ENCODE results near the gene PDIA5. TPM values are rescaled to one million over a fixed set of nuclear protein-coding genes. Genes with fewer than 3 reads are reported as not detected.

The PDIA5 gene
- total RNA-seq, 1 experiment from 2014 or later = 28.6 TPM

GRCh38 chr3:123157598-123158287 lies 90.9 kb downstream of the PDIA5 start:
- Histone ChIP-seq H3K9me3 (ENCODE audit: low read depth, low read length, poor library complexity, severe bottlenecking) (no peaks in the 10 kb centered on the region), H3K4me1 (ENCODE audit: insufficient read depth, low read length, poor library complexity, severe bottlenecking) (peaks cover 19% of the 10 kb centered on the region), H3K27ac (ENCODE audit: low read depth, low read length, poor library complexity, severe bottlenecking) (no peak overlapping the region), H3K36me3 (ENCODE audit: insufficient read depth, low read length, poor library complexity, severe bottlenecking) (peaks cover 12% of the 10 kb centered on the region), H3K4me3 (ENCODE audit: low read depth, low read length, poor library complexity, severe bottlenecking) (no peak overlapping the region), H3K27me3 (replicated peaks; ENCODE audit: insufficient read depth, low read depth, low read length, poor library complexity) (no peaks in the 10 kb centered on the region)
- intact Hi-C loops (cut with micrococcal nuclease; ENCODE audit: unreplicated experiment) = no loop called here
- DNase-seq (ENCODE audit: low spot score) = no peak
- POLR2A ChIA-PET (ENCODE audit: low non-redundant PET) = no interaction called here
- CTCF ChIA-PET = no interaction called here
- BruUV-seq (replicated peaks) = no TSS peak
- TF ChIP-seq EZH2 (IDR thresholded peaks at IDR 0.05; ENCODE audit: borderline replicate concordance, low read depth, low read length, poor library complexity, severe bottlenecking) = no peak

GRCh38 chr3:123158330-123158729 lies 91.5 kb downstream of the PDIA5 start:
- DNase-seq (ENCODE audit: low spot score) = no peak
- no peak overlapping the region for H3K27ac ChIP-seq (ENCODE audit: low read depth, low read length, poor library complexity, severe bottlenecking)
- H3K4me1 ChIP-seq (ENCODE audit: insufficient read depth, low read length, poor library complexity, severe bottlenecking) = peaks cover 14% of the 10 kb centered on the region
- ChIA-PET CTCF (no interaction called here), POLR2A (ENCODE audit: low non-redundant PET) (no interaction called here)
- H3K9me3 ChIP-seq (ENCODE audit: low read depth, low read length, poor library complexity, severe bottlenecking) = no peaks in the 10 kb centered on the region
- BruUV-seq (replicated peaks) = no TSS peak
- intact Hi-C loops (cut with micrococcal nuclease; ENCODE audit: unreplicated experiment) = no loop called here
- H3K4me3 ChIP-seq (ENCODE audit: low read depth, low read length, poor library complexity, severe bottlenecking) = no peak overlapping the region
- peaks cover 12% of the 10 kb centered on the region for H3K36me3 ChIP-seq (ENCODE audit: insufficient read depth, low read length, poor library complexity, severe bottlenecking)
- TF ChIP-seq EZH2 (IDR thresholded peaks at IDR 0.05; ENCODE audit: borderline replicate concordance, low read depth, low read length, poor library complexity, severe bottlenecking) = no peak
- TF ChIP-seq, protein P1, sequence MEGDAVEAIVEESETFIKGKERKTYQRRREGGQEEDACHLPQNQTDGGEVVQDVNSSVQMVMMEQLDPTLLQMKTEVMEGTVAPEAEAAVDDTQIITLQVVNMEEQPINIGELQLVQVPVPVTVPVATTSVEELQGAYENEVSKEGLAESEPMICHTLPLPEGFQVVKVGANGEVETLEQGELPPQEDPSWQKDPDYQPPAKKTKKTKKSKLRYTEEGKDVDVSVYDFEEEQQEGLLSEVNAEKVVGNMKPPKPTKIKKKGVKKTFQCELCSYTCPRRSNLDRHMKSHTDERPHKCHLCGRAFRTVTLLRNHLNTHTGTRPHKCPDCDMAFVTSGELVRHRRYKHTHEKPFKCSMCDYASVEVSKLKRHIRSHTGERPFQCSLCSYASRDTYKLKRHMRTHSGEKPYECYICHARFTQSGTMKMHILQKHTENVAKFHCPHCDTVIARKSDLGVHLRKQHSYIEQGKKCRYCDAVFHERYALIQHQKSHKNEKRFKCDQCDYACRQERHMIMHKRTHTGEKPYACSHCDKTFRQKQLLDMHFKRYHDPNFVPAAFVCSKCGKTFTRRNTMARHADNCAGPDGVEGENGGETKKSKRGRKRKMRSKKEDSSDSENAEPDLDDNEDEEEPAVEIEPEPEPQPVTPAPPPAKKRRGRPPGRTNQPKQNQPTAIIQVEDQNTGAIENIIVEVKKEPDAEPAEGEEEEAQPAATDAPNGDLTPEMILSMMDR (conservative IDR thresholded peaks at IDR 0.05; ENCODE audit: low read depth, low read length) = no peak
- H3K27me3 ChIP-seq (replicated peaks; ENCODE audit: insufficient read depth, low read depth, low read length, poor library complexity) = no peaks in the 10 kb centered on the region

DNA sequence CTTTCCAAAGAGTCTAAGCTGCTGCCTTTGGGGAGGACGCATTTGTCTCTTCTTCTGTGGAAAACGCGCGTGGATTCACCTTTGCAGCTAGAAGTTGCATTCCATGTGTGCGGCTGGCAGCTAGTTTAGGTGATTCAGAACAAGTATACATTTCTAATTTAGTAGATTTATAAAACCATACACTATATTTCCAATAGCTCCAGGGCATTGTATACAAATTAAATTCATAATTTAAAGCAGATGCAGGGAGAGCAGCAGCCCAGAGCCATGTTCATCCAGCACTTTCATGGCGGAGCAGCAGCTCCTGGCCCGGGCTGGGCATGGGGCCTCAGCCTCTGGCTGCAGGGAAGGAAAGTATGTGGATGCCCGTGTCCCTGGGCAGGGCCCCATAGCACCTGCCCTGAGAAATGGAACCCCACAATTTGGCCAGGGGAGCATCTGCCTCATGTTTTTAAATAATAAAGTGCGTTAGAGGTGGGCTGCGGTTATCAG lies 92.1 kb downstream of the PDIA5 start:
- Histone ChIP-seq H3K27ac (ENCODE audit: low read depth, low read length, poor library complexity, severe bottlenecking) (no peak overlapping the region), H3K4me1 (ENCODE audit: insufficient read depth, low read length, poor library complexity, severe bottlenecking) (peaks cover 11% of the 10 kb centered on the region), H3K4me3 (ENCODE audit: low read depth, low read length, poor library complexity, severe bottlenecking) (no peak overlapping the region), H3K27me3 (replicated peaks; ENCODE audit: insufficient read depth, low read depth, low read length, poor library complexity) (no peaks in the 10 kb centered on the region), H3K9me3 (ENCODE audit: low read depth, low read length, poor library complexity, severe bottlenecking) (no peaks in the 10 kb centered on the region), H3K36me3 (ENCODE audit: insufficient read depth, low read length, poor library complexity, severe bottlenecking) (peaks cover 12% of the 10 kb centered on the region)
- BruUV-seq (replicated peaks) = no TSS peak
- POLR2A ChIA-PET (ENCODE audit: low non-redundant PET) = no interaction called here
- TF ChIP-seq, protein P1 (conservative IDR thresholded peaks at IDR 0.05; ENCODE audit: low read depth, low read length) = no peak
- TF ChIP-seq EZH2 (IDR thresholded peaks at IDR 0.05; ENCODE audit: borderline replicate concordance, low read depth, low read length, poor library complexity, severe bottlenecking) = no peak
- no peak for DNase-seq (ENCODE audit: low spot score)
- intact Hi-C loops (cut with micrococcal nuclease; ENCODE audit: unreplicated experiment) = no loop called here
- CTCF ChIA-PET = no interaction called here

All from A673 (cell line).